Suprapubic skin (tissue), 4 donors: ENCODE measurements around the gene FBN1.
A peak's percentile ranks its signal among the peaks of the same experiment; 100 is the strongest.

ENCODE experiments used
- POLR2A ChIP-seq, 2 donors: fragments of 450-650 bp; IDR thresholded peaks; one replicate each; pipeline ENCODE4 v1.6.1; 2017; ENCODE audit warnings: antibody characterized with exemption in 2 of 2, mild to moderate bottlenecking in 2 of 2, moderate library complexity in 2 of 2
- POLR2AphosphoS5 ChIP-seq, 3 donors: sonication (generic); formaldehyde crosslinking; IDR thresholded peaks; one replicate each; pipeline ENCODE4 v1.6.1; 2017; ENCODE audit warnings: antibody characterized with exemption in 3 of 3
- TF ChIP-seq, protein P1 (sequence below), 2 donors: fragments of 200-600 bp in 1 of 2; fragments of 450-650 bp in 1 of 2; sonication (generic) in 1 of 2; IDR thresholded peaks; one replicate each; pipeline ENCODE4 v1.5.1; 2016 to 2019; ENCODE audit warnings: antibody characterized with exemption in 2 of 2, mild to moderate bottlenecking in 1 of 2, moderate library complexity in 1 of 2

DNA sequence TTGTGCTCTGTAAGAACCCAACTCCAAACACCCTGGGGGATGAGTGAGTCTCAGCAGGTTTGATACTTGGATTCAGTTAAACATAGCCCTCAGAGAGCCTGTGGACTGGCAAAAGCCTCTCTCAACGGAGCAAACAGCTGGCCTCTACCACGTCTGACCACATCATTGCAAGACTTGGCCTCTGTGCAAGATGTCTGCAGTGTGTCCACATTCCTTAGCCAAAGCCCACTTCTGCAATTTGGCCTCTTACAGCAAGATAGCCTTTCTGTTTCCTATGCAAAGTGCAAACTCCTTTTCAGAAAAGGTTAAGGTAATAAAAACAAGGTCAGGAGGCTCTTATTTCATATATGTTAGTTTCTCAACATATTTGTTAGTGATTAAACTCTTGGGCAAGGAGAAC lies 27.9 kb downstream of the FBN1 start:
- TF ChIP-seq, protein P1, sequence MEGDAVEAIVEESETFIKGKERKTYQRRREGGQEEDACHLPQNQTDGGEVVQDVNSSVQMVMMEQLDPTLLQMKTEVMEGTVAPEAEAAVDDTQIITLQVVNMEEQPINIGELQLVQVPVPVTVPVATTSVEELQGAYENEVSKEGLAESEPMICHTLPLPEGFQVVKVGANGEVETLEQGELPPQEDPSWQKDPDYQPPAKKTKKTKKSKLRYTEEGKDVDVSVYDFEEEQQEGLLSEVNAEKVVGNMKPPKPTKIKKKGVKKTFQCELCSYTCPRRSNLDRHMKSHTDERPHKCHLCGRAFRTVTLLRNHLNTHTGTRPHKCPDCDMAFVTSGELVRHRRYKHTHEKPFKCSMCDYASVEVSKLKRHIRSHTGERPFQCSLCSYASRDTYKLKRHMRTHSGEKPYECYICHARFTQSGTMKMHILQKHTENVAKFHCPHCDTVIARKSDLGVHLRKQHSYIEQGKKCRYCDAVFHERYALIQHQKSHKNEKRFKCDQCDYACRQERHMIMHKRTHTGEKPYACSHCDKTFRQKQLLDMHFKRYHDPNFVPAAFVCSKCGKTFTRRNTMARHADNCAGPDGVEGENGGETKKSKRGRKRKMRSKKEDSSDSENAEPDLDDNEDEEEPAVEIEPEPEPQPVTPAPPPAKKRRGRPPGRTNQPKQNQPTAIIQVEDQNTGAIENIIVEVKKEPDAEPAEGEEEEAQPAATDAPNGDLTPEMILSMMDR (IDR thresholded peaks at IDR 0.05), result no peak
- peak in 2 of 3 donors; percentile 29 to 51 for TF ChIP-seq POLR2AphosphoS5 (IDR thresholded peaks at IDR 0.05)
- TF ChIP-seq POLR2A (IDR thresholded peaks at IDR 0.05), result no peak
